Duodenal mucosa (tissue), 2 donors: Measurements from ENCODE around the gene NDUFS6.

Source experiments
- H3K27ac ChIP-seq: one replicate; pipeline ENCODE4 v1.7.0; 2013; ENCODE audit warnings: low read depth, low read length
- H3K27me3 ChIP-seq, 2 donors: one replicate each; pipeline ENCODE4 v1.7.0; 2013; ENCODE audit warnings: low read length in 2 of 2, control low read depth in 1 of 2; ENCODE audit not compliant: insufficient read depth in 2 of 2, control insufficient read depth in 1 of 2
- H3K36me3 ChIP-seq, 2 donors: one replicate each; pipeline ENCODE4 v1.7.0; 2013; ENCODE audit warnings: low read length in 2 of 2, control low read depth in 1 of 2; ENCODE audit not compliant: insufficient read depth in 2 of 2, control insufficient read depth in 1 of 2
- H3K4me1 ChIP-seq, 2 donors: one replicate each; pipeline ENCODE4 v1.7.0; 2013; ENCODE audit warnings: low read length in 2 of 2, control low read depth in 1 of 2; ENCODE audit not compliant: insufficient read depth in 2 of 2, control insufficient read depth in 1 of 2
- H3K4me3 ChIP-seq, 2 donors: one replicate each; pipeline ENCODE4 v1.7.0; 2013; ENCODE audit warnings: low read length in 2 of 2, low read depth in 1 of 2
- H3K9ac ChIP-seq, 2 donors: one replicate each; pipeline ENCODE4 v1.7.0; 2013; ENCODE audit warnings: low read length in 2 of 2, low read depth in 1 of 2
- H3K9me3 ChIP-seq, 2 donors: one replicate each; pipeline ENCODE4 v1.7.0; 2013; ENCODE audit warnings: low read length in 2 of 2, control low read depth in 1 of 2; ENCODE audit not compliant: control insufficient read depth in 1 of 2

The NDUFS6 gene

GRCh38 chr5:1805326-1805725 lies 4.1 kb downstream of the NDUFS6 start:
- no peak overlapping the region for H3K4me3 ChIP-seq
- H3K27ac ChIP-seq, result no peak overlapping the region
- H3K4me1 ChIP-seq, result peaks cover 13 to 14% of the 10 kb centered on the region in 2 donors
- no peaks in the 10 kb centered on the region for H3K9me3 ChIP-seq
- no peaks in the 10 kb centered on the region for H3K27me3 ChIP-seq
- H3K36me3 ChIP-seq, result peaks cover 55 to 68% of the 10 kb centered on the region in 2 donors
- no peak overlapping the region for H3K9ac ChIP-seq

GRCh38 chr5:1805736-1806135 lies 4.5 kb downstream of the NDUFS6 start:
- Histone ChIP-seq H3K4me3 (no peak overlapping the region), H3K9ac (no peak overlapping the region), H3K36me3 (peaks cover 59 to 72% of the 10 kb centered on the region in 2 donors), H3K27ac (no peak overlapping the region), H3K4me1 (peaks cover 9 to 10% of the 10 kb centered on the region in 2 donors), H3K27me3 (no peaks in the 10 kb centered on the region), H3K9me3 (no peaks in the 10 kb centered on the region)

DNA sequence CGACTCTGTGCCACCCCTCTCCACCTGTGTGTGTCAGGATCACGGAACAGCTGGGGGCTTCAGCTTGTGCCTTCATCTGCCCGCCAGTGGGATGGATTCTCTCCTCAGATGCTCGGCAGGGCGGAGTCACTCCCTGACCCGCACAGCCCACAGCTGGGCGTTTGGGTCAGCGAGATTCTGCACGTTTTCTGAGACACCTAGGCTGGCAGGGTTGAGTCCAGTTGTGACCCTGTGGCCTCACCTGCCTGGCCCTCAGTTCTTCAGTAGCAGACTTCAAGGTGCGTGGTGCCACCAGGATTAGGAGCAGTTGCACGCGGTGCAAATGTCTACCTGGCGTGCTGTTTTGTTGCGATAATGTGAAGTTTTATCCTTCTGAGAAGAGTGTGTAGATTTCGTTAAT lies 5.0 kb downstream of the NDUFS6 start:
- no peak overlapping the region for H3K9ac ChIP-seq
- peaks cover 63 to 74% of the 10 kb centered on the region in 2 donors for H3K36me3 ChIP-seq
- no peak overlapping the region for H3K27ac ChIP-seq
- H3K4me1 ChIP-seq, result peaks cover 7 to 8% of the 10 kb centered on the region in 2 donors
- no peaks in the 10 kb centered on the region for H3K27me3 ChIP-seq
- H3K9me3 ChIP-seq, result no peaks in the 10 kb centered on the region
- H3K4me3 ChIP-seq, result no peak overlapping the region

DNA sequence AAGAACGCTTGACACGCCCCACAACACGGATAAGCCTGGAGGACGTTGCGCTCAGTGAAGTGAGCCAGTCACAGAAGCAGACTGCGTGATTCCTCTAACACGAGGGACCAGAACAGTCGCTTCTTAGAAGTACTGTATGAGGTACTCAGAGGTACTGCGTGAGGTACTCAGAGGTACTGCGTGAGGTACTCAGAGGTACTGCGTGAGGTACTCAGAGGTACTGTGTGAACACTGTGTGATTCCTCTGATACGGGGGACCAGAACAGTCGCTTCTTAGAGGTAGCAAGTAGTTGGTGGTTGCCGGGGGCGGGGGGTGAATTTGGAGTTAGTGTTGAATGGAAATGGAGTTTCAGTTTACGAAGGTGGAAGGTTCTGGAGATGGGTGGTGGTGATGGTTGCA lies 5.8 kb downstream of the NDUFS6 start:
- H3K4me3 ChIP-seq, result no peak overlapping the region
- no peak overlapping the region for H3K27ac ChIP-seq
- peaks cover 63 to 80% of the 10 kb centered on the region in 2 donors for H3K36me3 ChIP-seq
- H3K4me1 ChIP-seq, result peaks cover 4 to 6% of the 10 kb centered on the region in 2 donors
- H3K9me3 ChIP-seq, result no peaks in the 10 kb centered on the region
- no peaks in the 10 kb centered on the region for H3K27me3 ChIP-seq
- no peak overlapping the region for H3K9ac ChIP-seq

DNA sequence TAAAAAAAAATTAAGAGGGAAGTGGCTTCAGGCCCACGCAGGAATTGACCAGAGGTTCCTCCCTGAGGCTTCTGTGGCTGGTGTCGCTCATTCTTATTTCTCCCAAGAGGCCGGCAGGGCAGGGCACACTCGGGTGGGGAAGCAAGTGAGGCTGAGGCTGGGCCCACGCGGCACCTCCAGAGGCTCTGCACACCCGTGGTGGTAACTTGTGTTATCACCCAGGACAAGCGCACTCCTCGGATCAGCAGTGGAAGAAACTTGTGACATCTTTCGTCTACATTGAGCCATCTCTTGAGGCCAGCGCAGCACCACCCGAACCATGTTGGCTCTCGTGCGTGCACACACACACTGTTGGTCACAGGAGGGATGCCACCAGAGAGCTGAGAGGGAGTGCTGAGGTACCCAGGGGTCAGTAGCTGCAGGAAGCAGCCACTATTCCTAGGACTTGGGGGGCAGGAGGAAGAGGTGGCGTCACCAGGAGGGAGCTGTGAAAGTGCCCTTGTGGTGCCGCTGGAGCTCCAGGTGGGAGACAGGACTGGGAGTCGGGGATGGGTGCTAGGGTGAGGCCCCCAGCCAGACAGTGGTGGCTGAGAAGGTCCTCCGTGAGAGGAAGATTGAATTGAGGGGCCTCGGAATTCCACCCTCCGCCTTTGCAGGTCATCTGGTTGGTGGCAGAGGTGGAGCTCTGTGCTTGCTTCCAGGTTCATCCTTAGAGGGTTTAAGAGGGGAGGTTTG lies 6.4 kb downstream of the NDUFS6 start:
- Histone ChIP-seq H3K9ac (no peak overlapping the region), H3K4me3 (no peak overlapping the region), H3K36me3 (peaks cover 63 to 81% of the 10 kb centered on the region in 2 donors), H3K27me3 (no peaks in the 10 kb centered on the region), H3K4me1 (peaks cover 0 to 2% of the 10 kb centered on the region in 2 donors), H3K27ac (no peak overlapping the region), H3K9me3 (no peaks in the 10 kb centered on the region)

GRCh38 chr5:1808439-1808838 lies 7.2 kb downstream of the NDUFS6 start:
- H3K4me3 ChIP-seq, result no peak overlapping the region
- no peaks in the 10 kb centered on the region for H3K4me1 ChIP-seq
- no peak overlapping the region for H3K27ac ChIP-seq
- no peaks in the 10 kb centered on the region for H3K9me3 ChIP-seq
- no peak overlapping the region for H3K9ac ChIP-seq
- H3K36me3 ChIP-seq, result peaks cover 65 to 81% of the 10 kb centered on the region in 2 donors
- no peaks in the 10 kb centered on the region for H3K27me3 ChIP-seq

GRCh38 chr5:1809416-1810035 lies 8.3 kb downstream of the NDUFS6 start:
- no peaks in the 10 kb centered on the region for H3K9me3 ChIP-seq
- H3K27ac ChIP-seq, result no peak overlapping the region
- H3K36me3 ChIP-seq, result peaks cover 69 to 82% of the 10 kb centered on the region in 2 donors
- H3K27me3 ChIP-seq, result no peaks in the 10 kb centered on the region
- no peak overlapping the region for H3K4me3 ChIP-seq
- no peak overlapping the region for H3K9ac ChIP-seq
- no peaks in the 10 kb centered on the region for H3K4me1 ChIP-seq

DNA sequence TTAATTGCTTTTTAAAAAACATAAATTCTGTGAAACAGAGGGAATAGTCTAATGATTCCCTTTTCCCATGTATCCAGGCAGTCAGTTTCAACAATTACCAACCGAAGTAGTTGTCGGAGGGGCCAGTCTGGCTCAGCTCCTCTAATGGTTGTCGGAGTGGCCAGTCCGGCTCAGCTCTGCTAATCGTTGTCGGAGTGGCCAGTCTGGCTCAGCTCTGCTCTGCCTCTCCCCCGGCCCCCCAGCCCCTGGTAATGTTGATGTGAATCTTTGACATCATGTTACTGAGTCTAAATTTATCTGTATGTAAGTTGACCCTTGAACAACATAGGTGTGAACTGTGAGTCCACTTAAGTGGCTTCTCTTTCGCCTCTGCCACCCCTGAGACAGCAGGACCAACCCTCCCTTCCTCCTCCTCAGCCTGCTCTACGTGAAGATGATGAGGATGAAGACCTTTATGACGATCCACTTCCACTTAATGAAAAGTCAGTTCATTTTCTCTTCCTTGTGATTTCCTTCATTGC lies 9.4 kb downstream of the NDUFS6 start:
- Histone ChIP-seq H3K36me3 (peaks cover 70 to 81% of the 10 kb centered on the region in 2 donors), H3K9me3 (no peaks in the 10 kb centered on the region), H3K4me3 (no peak overlapping the region)

DNA sequence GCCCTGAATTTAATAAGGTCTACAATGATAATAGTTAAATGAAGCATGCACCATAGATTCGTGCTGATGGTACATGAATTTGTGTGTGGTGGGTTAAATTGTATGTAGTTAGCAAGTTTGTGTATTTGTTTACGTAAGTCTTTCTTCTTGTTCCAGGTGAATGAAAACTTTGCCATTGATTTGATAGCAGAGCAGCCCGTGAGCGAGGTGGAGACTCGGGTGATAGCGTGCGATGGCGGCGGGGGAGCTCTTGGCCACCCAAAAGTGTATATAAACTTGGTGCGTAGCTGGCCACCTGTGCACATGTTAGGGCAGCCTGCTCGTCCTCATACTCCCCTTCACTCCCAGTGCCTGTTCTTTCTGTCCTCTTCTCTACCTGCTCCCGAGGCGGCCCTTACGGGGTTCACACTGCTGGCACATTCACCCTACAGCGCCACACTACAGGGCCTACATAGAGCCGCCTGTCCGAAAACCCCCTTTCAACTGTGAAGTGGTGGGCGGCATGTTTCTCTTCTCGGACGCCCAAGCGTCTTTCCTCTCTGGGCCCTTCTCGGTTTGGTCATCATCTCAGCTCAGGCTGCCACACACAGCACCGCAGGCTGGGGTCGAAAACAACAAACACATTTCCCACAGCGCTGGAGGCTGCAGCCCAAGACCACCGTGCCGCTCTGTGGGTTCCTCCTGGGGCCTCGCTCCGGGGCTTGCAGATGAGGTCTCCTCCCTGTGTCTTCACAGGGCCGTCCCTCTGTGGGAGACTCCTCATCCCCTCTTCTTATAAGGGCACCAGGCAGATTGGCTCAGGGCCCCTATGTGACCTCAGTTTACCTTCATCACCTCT lies 13.2 kb downstream of the NDUFS6 start:
- Histone ChIP-seq H3K27ac (no peak overlapping the region), H3K36me3 (peaks cover 64 to 88% of the 10 kb centered on the region in 2 donors), H3K4me1 (no peaks in the 10 kb centered on the region), H3K27me3 (no peaks in the 10 kb centered on the region), H3K4me3 (no peak overlapping the region), H3K9me3 (no peaks in the 10 kb centered on the region), H3K9ac (no peak overlapping the region)

More for the DNA sequence above, 9.4 kb downstream of the NDUFS6 start:
- no peak overlapping the region for H3K27ac ChIP-seq
- no peaks in the 10 kb centered on the region for H3K4me1 ChIP-seq
- no peaks in the 10 kb centered on the region for H3K27me3 ChIP-seq
- H3K9ac ChIP-seq, result no peak overlapping the region
